HUES6 (cell line): ENCODE results near the gene SYTL4.
"Not testable (repeated sequence)": the region's sequence is repeated elsewhere in the genome, so short reads cannot be mapped to it uniquely, and the experiment has no call there.

Experiments
- H3K27ac ChIP-seq: 2 replicates; pipeline ENCODE4 v1.7.0; 2013; ENCODE audit warnings: low read depth, mild to moderate bottlenecking, low read length, inconsistent platforms
- H3K27me3 ChIP-seq: 2 replicates; pipeline ENCODE4 v1.6.1; 2013; ENCODE audit warnings: low read length; ENCODE audit not compliant: control insufficient read depth, insufficient read depth
- H3K36me3 ChIP-seq: 2 replicates; pipeline ENCODE4 v1.6.1; 2013; ENCODE audit warnings: low read length; ENCODE audit not compliant: control insufficient read depth, insufficient read depth
- H3K4me1 ChIP-seq: 2 replicates; pipeline ENCODE4 v1.6.1; 2013; ENCODE audit warnings: low read length; ENCODE audit not compliant: control insufficient read depth, insufficient read depth
- H3K4me3 ChIP-seq: 2 replicates; pipeline ENCODE4 v1.5.1; 2013; ENCODE audit warnings: low read depth, low read length
- H3K9ac ChIP-seq: one replicate; pipeline ENCODE4 v1.6.1; 2013; ENCODE audit warnings: mild to moderate bottlenecking, low read length
- H3K9me3 ChIP-seq: 2 replicates; pipeline ENCODE4 v1.6.1; 2013; ENCODE audit warnings: low read depth, low read length; ENCODE audit not compliant: control insufficient read depth, insufficient read depth

The SYTL4 gene

DNA sequence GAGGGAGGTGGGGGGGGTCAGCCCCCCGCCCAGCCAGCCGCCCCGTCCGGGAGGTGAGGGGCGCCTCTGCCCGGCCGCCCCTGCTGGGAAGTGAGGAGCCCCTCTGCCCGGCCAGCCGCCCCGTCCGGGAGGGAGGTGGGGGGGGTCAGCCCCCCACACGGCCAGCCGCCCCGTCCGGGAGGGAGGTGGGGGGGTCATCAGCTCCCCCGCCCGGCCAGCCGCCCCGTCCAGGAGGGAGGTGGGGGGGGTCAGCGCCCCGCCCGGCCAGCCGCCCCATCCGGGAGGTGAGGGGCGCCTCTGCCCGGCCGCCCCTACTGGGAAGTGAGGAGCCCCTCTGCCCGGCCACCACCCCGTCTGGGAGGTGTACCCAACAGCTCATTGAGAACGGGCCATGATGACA, 7.9 kb downstream of the SYTL4 start:
- H3K36me3 ChIP-seq, H3K27ac ChIP-seq, H3K4me3 ChIP-seq, H3K9ac ChIP-seq, H3K4me1 ChIP-seq: not testable (repeated sequence)
- H3K9me3 ChIP-seq = peaks cover 14% of the 10 kb centered on the region
- peaks cover 26% of the 10 kb centered on the region for H3K27me3 ChIP-seq

DNA sequence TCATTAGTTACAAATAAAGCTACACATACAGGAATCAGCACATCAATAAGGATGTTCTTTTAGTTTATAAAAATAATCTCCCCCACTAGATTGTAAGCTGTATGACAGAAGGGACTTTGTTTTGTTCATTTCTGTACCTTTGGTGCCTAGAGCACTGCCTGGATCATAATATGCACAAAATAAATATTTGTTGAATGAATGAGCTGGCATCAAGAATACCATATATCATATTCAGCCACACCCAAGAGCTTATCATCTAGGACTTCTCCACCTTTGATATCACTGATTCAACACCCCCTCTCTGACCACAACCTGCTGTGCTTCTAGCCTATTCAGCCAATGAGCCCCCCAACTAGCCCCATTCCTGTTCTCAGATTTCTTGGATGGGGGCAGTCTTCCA, 10.6 kb downstream of the SYTL4 start:
- Histone ChIP-seq H3K36me3 (no peaks in the 10 kb centered on the region), H3K27ac (no peak overlapping the region), H3K27me3 (peaks cover 13% of the 10 kb centered on the region; the same call in 1 of the 2 replicates), H3K9me3 (peaks cover 14% of the 10 kb centered on the region), H3K9ac (no peak overlapping the region), H3K4me1 (no peaks in the 10 kb centered on the region), H3K4me3 (no peak overlapping the region)

DNA sequence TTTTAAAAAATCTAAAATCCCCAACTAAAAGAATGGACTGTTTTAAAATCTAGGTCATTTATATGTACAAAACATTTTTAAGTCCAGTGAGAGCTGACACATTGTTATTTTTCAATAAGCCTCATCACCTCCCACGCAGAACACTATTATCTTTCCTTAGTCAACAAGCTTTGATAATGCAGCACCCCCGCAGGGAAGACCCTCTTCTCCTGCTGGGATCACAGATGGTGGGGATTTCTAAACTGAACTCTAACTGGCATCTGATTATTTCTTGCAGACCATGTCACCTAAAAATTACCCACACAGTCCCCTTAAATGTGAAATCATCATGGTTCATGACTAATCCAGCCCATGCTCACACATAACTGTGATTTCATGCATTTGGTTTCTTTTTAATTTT, 11.6 kb downstream of the SYTL4 start:
- no peaks in the 10 kb centered on the region for H3K36me3 ChIP-seq
- no peak overlapping the region for H3K27ac ChIP-seq
- no peak overlapping the region for H3K9ac ChIP-seq
- H3K4me3 ChIP-seq = no peak overlapping the region
- H3K9me3 ChIP-seq = peaks cover 14% of the 10 kb centered on the region
- peaks cover 5% of the 10 kb centered on the region; the same call in 1 of the 2 replicates for H3K27me3 ChIP-seq
- H3K4me1 ChIP-seq = no peaks in the 10 kb centered on the region

DNA sequence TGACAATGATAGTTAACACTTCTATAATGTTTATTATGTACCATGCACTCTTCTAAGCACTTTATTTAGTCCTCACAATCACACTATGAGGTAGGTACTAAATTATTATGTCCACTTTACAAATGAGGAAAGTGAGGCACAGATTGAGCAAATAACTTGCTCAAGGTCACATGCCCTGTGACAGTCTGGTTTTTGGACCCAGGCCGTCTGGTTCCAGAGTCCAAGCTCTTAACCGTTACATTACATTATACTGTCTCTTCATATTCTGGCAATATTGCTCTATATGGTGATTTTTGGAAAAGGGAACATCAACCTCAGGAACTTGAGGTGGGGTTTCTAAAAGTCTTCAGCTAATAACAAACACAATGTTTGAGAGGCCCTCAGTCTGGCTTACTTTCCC, 12.8 kb downstream of the SYTL4 start:
- H3K4me1 ChIP-seq = no peaks in the 10 kb centered on the region
- no peak overlapping the region for H3K27ac ChIP-seq
- H3K9ac ChIP-seq = no peak overlapping the region
- H3K4me3 ChIP-seq = no peak overlapping the region
- peaks cover 14% of the 10 kb centered on the region for H3K9me3 ChIP-seq
- no peaks in the 10 kb centered on the region for H3K36me3 ChIP-seq
- peaks cover 5% of the 10 kb centered on the region; the same call in 1 of the 2 replicates for H3K27me3 ChIP-seq

DNA sequence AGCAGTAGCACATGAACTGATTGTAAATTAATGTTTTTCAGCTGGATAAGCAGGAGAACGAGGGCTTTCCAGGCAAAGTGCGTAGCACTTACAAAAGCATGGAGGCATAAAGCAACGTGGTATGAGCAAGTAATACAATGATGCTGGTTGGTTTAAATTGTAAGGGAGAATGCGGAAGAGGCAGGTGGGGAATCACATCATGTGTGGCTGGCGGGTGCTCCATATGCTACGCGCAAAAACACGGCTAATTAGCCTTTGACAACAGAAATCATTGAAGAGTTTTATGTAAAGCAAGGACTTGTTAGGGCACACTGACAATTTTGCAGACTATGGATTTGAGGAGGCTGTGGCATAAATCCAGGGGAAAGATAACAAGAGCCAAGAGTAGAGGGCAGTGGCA, 14.6 kb downstream of the SYTL4 start:
- no peak overlapping the region for H3K9ac ChIP-seq
- peaks cover 5% of the 10 kb centered on the region; the same call in 1 of the 2 replicates for H3K27me3 ChIP-seq
- no peak overlapping the region for H3K4me3 ChIP-seq
- H3K4me1 ChIP-seq = no peaks in the 10 kb centered on the region
- no peak overlapping the region for H3K27ac ChIP-seq
- peaks cover 4% of the 10 kb centered on the region; the same call in 1 of the 2 replicates for H3K9me3 ChIP-seq
- H3K36me3 ChIP-seq = no peaks in the 10 kb centered on the region

DNA sequence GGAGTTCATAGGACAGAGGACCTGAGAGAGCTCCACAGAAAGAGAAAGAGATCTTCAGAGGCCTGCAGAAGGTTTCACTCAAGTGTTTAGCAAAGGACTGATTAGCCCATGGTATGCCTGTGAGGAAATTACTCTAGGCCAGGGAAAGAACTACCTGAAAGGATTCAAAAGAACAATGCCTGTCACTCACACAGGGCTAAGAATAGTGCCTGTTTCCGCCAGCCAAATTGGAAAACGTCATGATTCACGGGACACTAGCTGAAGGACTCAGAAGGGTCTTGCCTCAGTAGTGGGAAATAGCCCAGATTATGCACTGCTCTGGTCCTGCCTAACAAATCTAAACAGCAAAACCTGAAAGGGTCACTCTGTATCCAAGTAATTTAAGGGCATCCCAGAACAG, 21.1 kb downstream of the SYTL4 start:
- H3K4me3 ChIP-seq = no peak overlapping the region
- no peaks in the 10 kb centered on the region for H3K4me1 ChIP-seq
- peaks cover 13% of the 10 kb centered on the region for H3K27me3 ChIP-seq
- H3K9me3 ChIP-seq = no peaks in the 10 kb centered on the region
- H3K27ac ChIP-seq = no peak overlapping the region
- no peaks in the 10 kb centered on the region for H3K36me3 ChIP-seq
- no peak overlapping the region for H3K9ac ChIP-seq

DNA sequence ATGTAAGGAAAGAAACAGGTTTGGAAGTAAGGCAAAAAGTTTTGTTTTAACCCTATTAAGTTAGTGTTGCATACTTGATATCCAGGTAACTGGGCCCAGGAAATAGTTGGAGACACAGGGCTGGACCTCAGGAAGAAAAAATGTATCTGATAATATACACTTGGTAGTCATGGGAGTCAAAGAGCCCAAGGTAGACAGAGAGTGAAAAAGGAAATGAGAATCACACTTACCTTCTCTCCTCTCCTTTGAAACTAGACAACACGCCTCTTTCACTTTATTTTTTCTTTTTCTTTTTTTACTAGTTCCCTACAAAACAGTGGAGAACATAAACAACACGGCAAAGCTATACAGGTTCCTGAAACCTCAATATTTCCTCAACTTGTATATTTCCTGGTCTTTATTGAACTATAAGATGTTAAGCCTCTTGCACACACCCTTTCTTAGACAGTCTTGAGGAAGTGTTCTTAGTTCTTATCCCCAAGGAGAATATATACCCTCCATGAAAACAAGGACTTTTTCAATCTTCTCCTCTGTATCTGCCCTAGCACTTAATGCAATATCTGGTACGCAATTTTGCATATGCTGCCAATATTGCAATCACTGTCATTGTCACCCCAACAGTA, 27.2 kb downstream of the SYTL4 start:
- no peaks in the 10 kb centered on the region for H3K36me3 ChIP-seq
- H3K27ac ChIP-seq = no peak overlapping the region
- H3K27me3 ChIP-seq = peaks cover 26% of the 10 kb centered on the region
- H3K9me3 ChIP-seq = no peaks in the 10 kb centered on the region
- H3K4me3 ChIP-seq = no peak overlapping the region
- H3K9ac ChIP-seq = no peak overlapping the region
- no peaks in the 10 kb centered on the region for H3K4me1 ChIP-seq

DNA sequence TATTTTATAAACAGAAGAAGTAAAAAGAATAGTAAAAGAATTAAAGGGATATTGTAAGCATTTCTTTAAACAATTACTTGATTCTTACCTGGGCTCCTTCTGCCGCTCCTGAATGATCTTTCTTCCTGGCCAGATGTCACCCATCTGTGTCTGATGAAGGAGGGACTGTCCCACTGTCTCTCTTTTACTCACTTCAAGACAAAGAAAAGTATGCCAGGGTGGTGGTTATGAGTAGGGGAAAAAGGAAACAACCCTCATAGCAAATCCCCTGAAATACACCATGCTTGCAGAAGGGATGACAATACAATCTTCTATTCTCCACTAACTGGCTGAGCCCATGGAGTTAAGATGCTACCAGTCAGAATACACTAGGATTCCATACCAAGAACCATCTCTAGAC, 31.1 kb downstream of the SYTL4 start:
- Histone ChIP-seq H3K9ac (no peak overlapping the region), H3K27me3 (peaks cover 13% of the 10 kb centered on the region), H3K4me1 (no peaks in the 10 kb centered on the region), H3K27ac (no peak overlapping the region), H3K4me3 (no peak overlapping the region), H3K36me3 (no peaks in the 10 kb centered on the region), H3K9me3 (no peaks in the 10 kb centered on the region)

DNA sequence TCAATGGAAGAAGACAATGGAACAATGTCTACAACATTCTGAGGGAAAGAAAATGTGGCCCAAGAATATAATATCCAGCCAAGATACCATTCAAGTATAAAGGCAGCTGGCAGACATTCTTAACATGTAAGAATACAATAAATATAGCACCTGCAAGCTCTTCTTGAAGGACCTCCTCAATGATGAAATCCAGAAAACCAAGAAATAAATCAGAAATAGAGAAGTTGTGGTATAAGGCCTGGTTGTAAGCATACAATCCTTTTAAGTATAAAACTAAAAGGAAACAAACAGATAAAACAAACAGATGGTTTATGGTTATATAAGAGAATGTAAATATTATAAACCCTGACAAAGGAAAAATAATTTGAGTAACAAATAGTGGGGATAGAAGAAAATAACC, 33.4 kb downstream of the SYTL4 start:
- Histone ChIP-seq H3K27me3 (peaks cover 11% of the 10 kb centered on the region; the same call in 1 of the 2 replicates), H3K4me3 (no peak overlapping the region), H3K27ac (no peak overlapping the region), H3K4me1 (no peaks in the 10 kb centered on the region), H3K36me3 (no peaks in the 10 kb centered on the region), H3K9me3 (no peaks in the 10 kb centered on the region), H3K9ac (no peak overlapping the region)

DNA sequence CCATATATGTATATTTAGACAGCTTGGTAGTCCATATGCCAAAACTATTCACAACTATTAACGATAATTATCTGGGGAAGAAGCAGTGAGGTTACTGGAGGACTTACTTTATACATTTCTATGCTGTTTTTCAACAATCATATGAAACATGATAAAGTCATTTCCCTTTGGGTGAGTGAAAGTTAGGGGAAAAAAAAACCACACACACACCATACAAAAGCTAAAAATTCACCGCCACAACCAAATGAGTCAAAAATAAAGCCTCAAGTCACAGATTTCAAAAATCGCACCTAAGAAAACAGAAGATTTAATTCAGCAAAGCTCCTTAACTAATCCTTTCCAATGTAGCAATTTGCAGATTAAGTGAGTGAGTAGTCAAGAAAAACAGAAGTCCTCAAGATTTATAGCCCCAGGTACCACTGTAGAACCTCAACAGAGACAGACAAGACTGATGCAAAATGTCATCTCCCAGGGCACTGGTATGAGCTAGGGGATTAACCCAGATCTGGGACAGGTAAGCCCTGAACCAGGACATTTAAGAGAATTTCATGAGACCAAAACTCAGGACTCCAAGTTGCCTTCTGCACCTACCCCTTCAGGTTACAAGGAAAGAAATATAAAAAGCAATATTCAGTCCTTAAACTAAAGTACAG, 35.1 kb downstream of the SYTL4 start:
- no peaks in the 10 kb centered on the region for H3K9me3 ChIP-seq
- no peaks in the 10 kb centered on the region for H3K36me3 ChIP-seq
- no peak overlapping the region for H3K4me3 ChIP-seq
- H3K27ac ChIP-seq = no peak overlapping the region
- peaks cover 14% of the 10 kb centered on the region; the same call in 1 of the 2 replicates for H3K27me3 ChIP-seq
- H3K4me1 ChIP-seq = no peaks in the 10 kb centered on the region
- H3K9ac ChIP-seq = no peak overlapping the region

DNA sequence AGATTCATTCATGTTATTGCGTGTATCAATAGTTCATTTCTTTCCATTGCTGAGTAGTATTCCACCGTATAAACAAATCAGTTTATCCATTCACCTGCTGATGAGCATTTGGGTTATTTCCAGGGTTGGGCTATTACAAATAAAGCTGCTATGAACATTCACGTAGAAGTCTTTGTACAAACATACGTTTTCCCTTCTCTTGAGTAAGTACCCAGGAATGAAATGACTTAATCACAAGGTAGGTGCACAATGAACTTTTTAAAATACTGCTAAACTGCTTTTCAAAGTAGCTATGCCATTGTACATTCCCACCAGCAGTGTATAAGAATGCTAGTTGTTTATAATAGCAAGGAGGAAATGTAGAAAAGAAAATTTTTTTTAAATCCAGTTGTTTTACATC, 35.9 kb downstream of the SYTL4 start:
- H3K36me3 ChIP-seq = no peaks in the 10 kb centered on the region
- H3K27ac ChIP-seq = no peak overlapping the region
- H3K9ac ChIP-seq = no peak overlapping the region
- H3K27me3 ChIP-seq = peaks cover 12% of the 10 kb centered on the region; the same call in 1 of the 2 replicates
- no peaks in the 10 kb centered on the region for H3K4me1 ChIP-seq
- H3K9me3 ChIP-seq = no peaks in the 10 kb centered on the region
- H3K4me3 ChIP-seq = no peak overlapping the region
